K562 (cell line): ENCODE measurements around the gene RBFA. TPM values are rescaled to one million over a fixed set of nuclear protein-coding genes. Genes with fewer than 3 reads are reported as not detected.

Experiments used
- ATAC-seq: fragments of 200-7000 bp; cut with Tn5 transposase; 3 replicates; pipeline ENCODE4 v1.9.1; 2020; ENCODE audit warnings: moderate library complexity
- BruUV-seq: library from RNA; stranded (reverse); fragments of 400-500 nt; replicated peaks from 2 replicates; lab custom pipeline; 2021; lab: Mats Ljungman, UMichigan
- CTCF ChIA-PET: fragments of 300-600 bp; formaldehyde crosslinking; extraction: SDS; loops from one replicate; lab custom pipeline; 2021; ENCODE audit warnings: low intra/inter-chr PET ratio; lab: Yijun Ruan, JAX
- POLR2A ChIA-PET: fragments of 300-600, 350-650 bp; sonication (Branson Sonifier 250); formaldehyde crosslinking; extraction: SDS; loops from one replicate; lab custom pipeline; 2021; ENCODE audit warnings: antibody characterized with exemption, inconsistent platforms; lab: Yijun Ruan, JAX
- DNase-seq, 4 experiments: peaks; one replicate each; pipeline versions ENCODE4 v3.0.0 to v3.0.0-alpha.2; 2011 to 2018; ENCODE audit warnings: low spot score in 3 of 4, mixed read lengths in 3 of 4; ENCODE audit errors: extremely low read depth in 1 of 4
- FAIRE-seq: peaks from 2 replicates; lab custom pipeline; 2011; peaks lifted over from hg19 to GRCh38; lab: Jason Lieb, UNC
- H2AFZ ChIP-seq: 2 replicates; pipeline ENCODE4 v1.6.0; 2011; ENCODE audit warnings: low read depth, low read length, control low read depth, inconsistent platforms
- H3K27ac ChIP-seq: fragments of 200-600 bp; 3 replicates; pipeline ENCODE4 v1.8.0; 2011; ENCODE audit warnings: low read depth, mild to moderate bottlenecking, control low read depth, inconsistent platforms, low read length, moderate library complexity, mixed read lengths; ENCODE audit errors: extremely low read depth
- H3K27me3 ChIP-seq, 2 experiments: fragments of 300-600 bp in 1 of 2; 2 replicates in 1 of 2; 3 replicates in 1 of 2; pipeline versions ENCODE4 v1.6.0 to v1.8.0; 2011; ENCODE audit warnings: inconsistent platforms in 2 of 2, low read length in 2 of 2, mild to moderate bottlenecking in 1 of 2, mixed read lengths in 1 of 2, moderate library complexity in 1 of 2; ENCODE audit not compliant: control insufficient read depth in 2 of 2, insufficient read depth in 2 of 2
- H3K36me3 ChIP-seq: fragments of 300-600 bp; 3 replicates; pipeline ENCODE4 v1.8.0; 2011; ENCODE audit warnings: mild to moderate bottlenecking, low read length, inconsistent platforms; ENCODE audit not compliant: control insufficient read depth, insufficient read depth
- H3K4me1 ChIP-seq, 2 experiments: fragments of 200-600 bp in 1 of 2; replicated peaks in 1 of 2; 2 replicates in 1 of 2; 3 replicates in 1 of 2; pipeline versions ENCODE4 v1.5.1 to v1.8.0; 2011; ENCODE audit warnings: inconsistent platforms in 2 of 2, low read length in 2 of 2, mild to moderate bottlenecking in 1 of 2, mixed read lengths in 1 of 2, moderate library complexity in 1 of 2; ENCODE audit not compliant: control insufficient read depth in 2 of 2, insufficient read depth in 2 of 2
- H3K4me2 ChIP-seq: 2 replicates; pipeline ENCODE4 v1.6.1; 2011; ENCODE audit warnings: low read length, control low read depth, inconsistent platforms, mixed read lengths; ENCODE audit not compliant: insufficient read depth
- H3K4me3 ChIP-seq: fragments of 200-600 bp; sonication (generic), shearing (Covaris generic); 2 replicates; pipeline ENCODE4 v1.5.1; 2016; ENCODE audit warnings: control low read depth, inconsistent platforms
- H3K79me2 ChIP-seq: fragments of 200-600 bp; 3 replicates; pipeline ENCODE4 v1.8.0; 2011; ENCODE audit warnings: low read length, inconsistent platforms; ENCODE audit not compliant: control insufficient read depth, insufficient read depth
- H3K9ac ChIP-seq, 2 experiments: 2 replicates each; pipeline versions ENCODE4 v1.6.0 to v1.6.1; 2011; ENCODE audit warnings: low read depth in 2 of 2, low read length in 2 of 2, control low read depth in 1 of 2, inconsistent platforms in 1 of 2, mild to moderate bottlenecking in 1 of 2, mixed read lengths in 1 of 2; ENCODE audit not compliant: insufficient read depth in 1 of 2
- H3K9me1 ChIP-seq: one replicate; pipeline ENCODE4 v1.6.0; 2011; ENCODE audit warnings: inconsistent platforms, mild to moderate bottlenecking, low read length, moderate library complexity; ENCODE audit not compliant: control insufficient read depth, insufficient read depth
- H3K9me3 ChIP-seq: replicated peaks from 2 replicates; pipeline ENCODE4 v1.5.1; 2011; ENCODE audit warnings: low read depth, low read length, inconsistent platforms; ENCODE audit not compliant: control insufficient read depth, insufficient read depth
- H4K20me1 ChIP-seq: replicated peaks from 2 replicates; pipeline ENCODE4 v1.6.1; 2011; ENCODE audit warnings: low read length, inconsistent platforms, mixed read lengths; ENCODE audit not compliant: control insufficient read depth, insufficient read depth
- ADNP ChIP-seq: fragments of 200-800 bp; sonication (Bioruptor generic); IDR thresholded peaks from 2 replicates; pipeline ENCODE4 v1.6.1; 2016; ENCODE audit warnings: missing genetic modification characterization, missing compliant biosample characterization
- EHMT2 ChIP-seq: fragments of 450-650 bp; IDR thresholded peaks from 2 replicates; pipeline ENCODE4 v1.6.1; 2018; ENCODE audit warnings: antibody characterized with exemption
- KLF10 ChIP-seq: fragments of 250-450 bp; sonication (Bioruptor Pico); IDR thresholded peaks from 2 replicates; pipeline ENCODE4 v1.6.1; 2021; ENCODE audit warnings: matching md5 sums
- PBX2 ChIP-seq, 2 experiments: IDR thresholded peaks in 1 of 2; conservative IDR thresholded peaks in 1 of 2; 2 replicates each; pipeline ENCODE4 v1.6.1; 2016; ENCODE audit warnings: low read depth in 2 of 2, mild to moderate bottlenecking in 1 of 2, missing compliant biosample characterization in 1 of 2, missing genetic modification characterization in 1 of 2, moderate library complexity in 1 of 2
- ZMIZ1 ChIP-seq, 2 experiments: fragments of 150-350 bp in 1 of 2; IDR thresholded peaks; 2 replicates each; pipeline ENCODE4 v1.6.1; 2012 to 2016; ENCODE audit warnings: low read depth in 2 of 2, low read length in 2 of 2, mild to moderate bottlenecking in 1 of 2, moderate library complexity in 1 of 2
- ZNF407 ChIP-seq: fragments of 450-650 bp; IDR thresholded peaks from 2 replicates; pipeline ENCODE4 v1.6.1; 2016; ENCODE audit warnings: low read depth
- WGBS: fragments of 100-300 bp; shearing (Covaris generic); methylation state at CpG from one replicate; pipeline ENCODE4 v1.1.6; 2016; ENCODE audit warnings: low coverage, mixed read lengths; ENCODE audit not compliant: insufficient coverage; ENCODE audit errors: missing lambda C conversion rate; 5-methylcytosine and 5-hydroxymethylcytosine counted together
- in situ Hi-C: fragments of 300-500 bp; cut with MboI; formaldehyde crosslinking; loops from 4 replicates; pipeline ENCODE4 v1.15.0; 2018; ENCODE audit warnings: inconsistent platforms, mixed read lengths
- intact Hi-C: fragments of 100-400 bp; cut with micrococcal nuclease; formaldehyde crosslinking; loops from 2 replicates; pipeline ENCODE4 v1.14.2; 2022
- polyA plus RNA-seq, 8 experiments: library from polyadenylated mRNA; depleted of rRNA in 4 of 8; stranded (reverse) in 5 of 8; unstranded in 3 of 8; fragments of >200 nt; fragmentation: Nextera tagmentation in 2 of 8; fragmentation: Illumina TruSeq in 1 of 8; extraction: Ambion mirVana in 2 of 8; extraction: Trizol in 1 of 8; gene quantifications; 2 replicates each; pipeline versions ENCODE4 v1.2.1 to v1.2.3, GENCODE V29; 2011 to 2014; ENCODE audit warnings: inconsistent platforms in 1 of 8, missing spikeins in 1 of 8
- total RNA-seq, 7 experiments: library from RNA; depleted of rRNA in 6 of 7; stranded (reverse); fragments of >200 nt in 6 of 7; fragmentation: Illumina TruSeq in 2 of 7; extraction: Trizol in 2 of 7; gene quantifications; 2 replicates each; pipeline versions ENCODE4 v1.2.1 to v1.2.3, GENCODE V29; 2011 to 2021; ENCODE audit warnings: low replicate concordance in 1 of 7

Gene RBFA
- total and polyA plus RNA-seq, 9 of the 15 experiments (the other 6 are each of a cell fraction or from before 2014, with no cell fraction given): 3.4 to 41.9 (median 25.8) TPM

- ATAC-seq: no peak
- no peak overlapping the region for H3K27ac ChIP-seq
- no peaks in the 10 kb centered on the region for H4K20me1 ChIP-seq
- no TSS peak for BruUV-seq
- H3K27me3 ChIP-seq: no peaks in the 10 kb centered on the region
- H2AFZ ChIP-seq: no peak overlapping the region
- no peak overlapping the region for H3K9ac ChIP-seq
- no peak for DNase-seq
- no peak for FAIRE-seq
- H3K36me3 ChIP-seq: no peaks in the 10 kb centered on the region
- ChIA-PET CTCF (no interaction called here), POLR2A (no interaction called here)
- 90% methylated on average over 2 of the region's 4 CpGs for WGBS
- H3K9me3 ChIP-seq: no peaks in the 10 kb centered on the region
- H3K4me2 ChIP-seq: no peak overlapping the region
- intact Hi-C loops: no loop called here
- no peaks in the 10 kb centered on the region for H3K9me1 ChIP-seq
- no peak overlapping the region for H3K4me3 ChIP-seq
- no peaks in the 10 kb centered on the region; a peak in 2 of 5 replicates for H3K4me1 ChIP-seq
- H3K79me2 ChIP-seq: no peaks in the 10 kb centered on the region
- in situ Hi-C loops: no loop called here
- no peak for TF ChIP-seq ADNP (tag)
- TF ChIP-seq KLF10 (CRISPR knock-in tag): no peak
- TF ChIP-seq ZNF407: no peak
- no peak for TF ChIP-seq EHMT2
- TF ChIP-seq ZMIZ1 (IDR thresholded peaks at IDR 0.05; ENCODE audit: low read depth in 2 of 2, low read length in 2 of 2): no peak
- TF ChIP-seq PBX2 (CRISPR knock-in tag; IDR thresholded peaks at IDR 0.05; ENCODE audit: low read depth): no peak
- TF ChIP-seq PBX2 (tag; conservative IDR thresholded peaks at IDR 0.05; ENCODE audit: low read depth): no peak
Observed at GRCh38 chr18:80070825-80071224, 36.6 kb downstream of the RBFA start.
